Panc1 (cell line): ENCODE results near the gene DPYD. TPM values are rescaled to one million over a fixed set of nuclear protein-coding genes. Genes with fewer than 3 reads are reported as not detected.

Experiments used
- ATAC-seq: fragments of 200-7000 bp; cut with Tn5 transposase; 2 replicates; pipeline ENCODE4 v1.9.1; 2020; ENCODE audit warnings: mild to moderate bottlenecking, moderate library complexity
- BruUV-seq: library from RNA; stranded (reverse); fragments of 400-500 nt; replicated peaks from 2 replicates; lab custom pipeline; 2021; lab: Mats Ljungman, UMichigan
- CTCF ChIA-PET: fragments of 300-600 bp; sonication (Branson Sonifier 250); formaldehyde crosslinking; loops from one replicate; lab custom pipeline; 2022; ENCODE audit warnings: antibody characterized with exemption; lab: Charles Lee
- POLR2A ChIA-PET: fragments of 300-600 bp; sonication (Branson Sonifier 250); formaldehyde crosslinking; loops from one replicate; lab custom pipeline; 2022; ENCODE audit warnings: antibody characterized with exemption; lab: Charles Lee
- DNase-seq: peaks from one replicate; pipeline ENCODE4 v3.0.0-alpha.2; 2010; ENCODE audit warnings: low read depth, low spot score
- H3K27ac ChIP-seq: 2 replicates; pipeline ENCODE4 v1.5.1; 2011; ENCODE audit warnings: mild to moderate bottlenecking, low read length, inconsistent platforms
- H3K27me3 ChIP-seq: fragments of 200-500 bp; sonication (Bioruptor generic); 2 replicates; pipeline ENCODE4 v1.6.0; 2014; ENCODE audit warnings: low read length, inconsistent platforms; ENCODE audit not compliant: control insufficient read depth, insufficient read depth
- H3K36me3 ChIP-seq: fragments of 200-500 bp; sonication (Bioruptor generic); 2 replicates; pipeline ENCODE4 v1.5.1; 2014; ENCODE audit warnings: inconsistent platforms, mild to moderate bottlenecking, low read length, moderate library complexity; ENCODE audit not compliant: control insufficient read depth, insufficient read depth
- H3K4me1 ChIP-seq: 2 replicates; pipeline ENCODE4 v1.5.1; 2011; ENCODE audit warnings: inconsistent platforms, mild to moderate bottlenecking, low read length, moderate library complexity; ENCODE audit not compliant: control insufficient read depth, insufficient read depth
- H3K4me3 ChIP-seq, 2 experiments: 2 replicates each; pipeline ENCODE4 v1.5.1; 2011 to 2012; ENCODE audit warnings: low read depth in 2 of 2, low read length in 2 of 2, mild to moderate bottlenecking in 2 of 2, inconsistent platforms in 1 of 2, moderate library complexity in 1 of 2
- H3K9me3 ChIP-seq: fragments of 200-500 bp; sonication (Bioruptor generic); 2 replicates; pipeline ENCODE4 v1.5.1; 2014; ENCODE audit warnings: low read depth, mild to moderate bottlenecking, inconsistent platforms, low read length, moderate library complexity; ENCODE audit not compliant: control insufficient read depth, insufficient read depth
- CTCF ChIP-seq: fragments of 450-650 bp; IDR thresholded peaks from 2 replicates; pipeline ENCODE4 v1.5.1; 2017; ENCODE audit warnings: mild to moderate bottlenecking
- POLR2AphosphoS5 ChIP-seq: IDR thresholded peaks from 2 replicates; pipeline ENCODE4 v1.6.1; 2012; ENCODE audit warnings: mild to moderate bottlenecking, low read depth, low read length, moderate library complexity
- REST ChIP-seq, 2 experiments: IDR thresholded peaks; 2 replicates each; pipeline ENCODE4 v1.6.1; 2011 to 2012; ENCODE audit warnings: low read depth in 2 of 2, control low read depth in 1 of 2, low read length in 1 of 2, mild to moderate bottlenecking in 1 of 2, moderate library complexity in 1 of 2; ENCODE audit not compliant: insufficient read depth in 1 of 2
- SIN3A ChIP-seq: IDR thresholded peaks from 2 replicates; pipeline ENCODE4 v1.6.1; 2012; ENCODE audit warnings: low read depth, mild to moderate bottlenecking, low read length, moderate library complexity, borderline replicate concordance; ENCODE audit not compliant: insufficient read depth
- TCF7L2 ChIP-seq: IDR thresholded peaks from 2 replicates; pipeline ENCODE4 v1.6.1; 2011; ENCODE audit warnings: mild to moderate bottlenecking, low read depth, low read length, inconsistent platforms
- in situ Hi-C: cut with HindIII; loops from 2 replicates; pipeline ENCODE4 v1.10.0; 2016; ENCODE audit warnings: low sequenced_read_pairs, low pct_unique_long_range_greater_than_20kb
- intact Hi-C: fragments of 100-400 bp; cut with micrococcal nuclease; formaldehyde crosslinking; loops from one replicate; pipeline ENCODE4 v1.10.0; 2022; ENCODE audit not compliant: unreplicated experiment
- total RNA-seq: library from RNA; stranded (reverse); gene quantifications from one replicate; pipeline ENCODE4 v1.2.1, GENCODE V29; 2021; ENCODE audit not compliant: unreplicated experiment

DPYD gene
- total RNA-seq, 1 experiment from 2014 or later = 2.0 TPM

GRCh38 chr1:97042551-97042950 lies 878.3 kb downstream of the DPYD start:
- CTCF ChIA-PET = no interaction called here

GRCh38 chr1:97041026-97041425 lies 879.8 kb downstream of the DPYD start:
- no peak for TF ChIP-seq SIN3A
- no peak for TF ChIP-seq TCF7L2
- no peak for TF ChIP-seq CTCF
- no peak for TF ChIP-seq POLR2AphosphoS5
- TF ChIP-seq REST (IDR thresholded peaks at IDR 0.05; ENCODE audit: insufficient read depth in 1 of 2, low read depth in 2 of 2, low read length in 1 of 2) = no peak
- Histone ChIP-seq H3K4me3 (no peak overlapping the region), H3K27me3 (no peaks in the 10 kb centered on the region), H3K4me1 (no peaks in the 10 kb centered on the region), H3K9me3 (no peaks in the 10 kb centered on the region), H3K27ac (no peak overlapping the region), H3K36me3 (no peaks in the 10 kb centered on the region)
- POLR2A ChIA-PET = no interaction called here
- DNase-seq (no peak), ATAC-seq (no peak)
- in situ Hi-C loops = no loop called here
- CTCF ChIA-PET = no interaction called here
- intact Hi-C loops = no loop called here
- no TSS peak for BruUV-seq

More at GRCh38 chr1:97042551-97042950, 878.3 kb downstream of the DPYD start:
- Histone ChIP-seq H3K27ac (no peak overlapping the region), H3K36me3 (no peaks in the 10 kb centered on the region), H3K4me1 (no peaks in the 10 kb centered on the region), H3K9me3 (no peaks in the 10 kb centered on the region), H3K27me3 (no peaks in the 10 kb centered on the region), H3K4me3 (no peak overlapping the region)
- TF ChIP-seq TCF7L2 = no peak
- no peak for TF ChIP-seq SIN3A
- no peak for TF ChIP-seq REST (IDR thresholded peaks at IDR 0.05; ENCODE audit: insufficient read depth in 1 of 2, low read depth in 2 of 2, low read length in 1 of 2)
- TF ChIP-seq CTCF = no peak
- no peak for TF ChIP-seq POLR2AphosphoS5
- POLR2A ChIA-PET = no interaction called here
- in situ Hi-C loops (no loop called here), intact Hi-C loops (no loop called here)
- BruUV-seq = no TSS peak
- no peak for DNase-seq
- no peak for ATAC-seq
